ENCODE data around the gene CD63.

- TF ChIP-seq CTCF (tag by site-specific recombination; IDR thresholded peaks at IDR 0.05), result no peak
- TF ChIP-seq PRDM4 (tag by site-specific recombination; IDR thresholded peaks at IDR 0.05), result no peak
- no peak for TF ChIP-seq SETDB1 (IDR thresholded peaks at IDR 0.05; ENCODE audit: insufficient read length, low read length)
- TF ChIP-seq ATF2 (tag by site-specific recombination; IDR thresholded peaks at IDR 0.05; ENCODE audit: low read depth), result no peak
- no peak for TF ChIP-seq ZSCAN5A (tag by site-specific recombination; IDR thresholded peaks at IDR 0.05)
- TF ChIP-seq ZNF302 (tag by site-specific recombination; IDR thresholded peaks at IDR 0.05; ENCODE audit: low read depth), result no peak
- TF ChIP-seq KLF16 (tag by site-specific recombination; IDR thresholded peaks at IDR 0.05), result 0 out of 2 replicates have a peak, but pooled peaks have one; percentile 5
- no peak for TF ChIP-seq YY1 (tag by site-specific recombination; IDR thresholded peaks at IDR 0.05)
- TF ChIP-seq REPIN1 (tag by site-specific recombination; IDR thresholded peaks at IDR 0.05; ENCODE audit: low read depth), result no peak
- peak; percentile 45; the same call in 1 of the 2 replicates for TF ChIP-seq ZBTB10 (tag by site-specific recombination; IDR thresholded peaks at IDR 0.05)
- peak; percentile 13; the same call in 1 of the 2 replicates for TF ChIP-seq REST (tag by site-specific recombination; IDR thresholded peaks at IDR 0.05)
These were observed 21.6 kb downstream of the CD63 start for GRCh38 chr12:55707219-55707671.
